Left ventricle myocardium superior (tissue), 1 donor: Measurements from ENCODE around the gene DGKD. TPM values are rescaled to one million over a fixed set of nuclear protein-coding genes. Genes with fewer than 3 reads are reported as not detected.
"Not testable (repeated sequence)": the region's sequence is repeated elsewhere in the genome, so short reads cannot be mapped to it uniquely, and the experiment has no call there.

Source experiments
- ATAC-seq: fragments of 200-7000 bp; cut with Tn5 transposase; one replicate; pipeline ENCODE4 v1.9.1; 2020; ENCODE audit warnings: mild to moderate bottlenecking, moderate library complexity
- DNase-seq: peaks from one replicate; pipeline ENCODE4 v3.0.0-alpha.2; 2020
- intact Hi-C: fragments of 100-400 bp; cut with micrococcal nuclease; formaldehyde crosslinking; loops from one replicate; pipeline ENCODE4 v1.11.0; 2022
- total RNA-seq: library from RNA; stranded (reverse); fragmentation: NEBNext Ultra II Directional; extraction: Animal tissue kit (Norgen Biotek cat#: 25700); gene quantifications from one replicate; pipeline ENCODE4 v1.2.1, GENCODE V29; 2021
- donor health status: DM: no; HTN: yes; CAD: no; lungs with severe emphysema.

The DGKD gene
- total RNA-seq, 1 donor from 2014 or later, result 27.1 TPM

- ATAC-seq (no peak), DNase-seq (no peak)
- intact Hi-C loops, result loop anchor here (10.0 kb wide), 1 partner anchor 86 kb away; no protein-coding TSS in a partner anchor
Measured at GRCh38 chr2:233358335-233358734, 4.0 kb downstream of the DGKD start.

GRCh38 chr2:233358947-233359346 lies 4.7 kb downstream of the DGKD start:
- intact Hi-C loops, result loop anchor here (10.0 kb wide), 1 partner anchor 86 kb away; no protein-coding TSS in a partner anchor
- DNase-seq (no peak), ATAC-seq (no peak)

GRCh38 chr2:233359823-233360222 lies 5.5 kb downstream of the DGKD start:
- no peak for DNase-seq
- intact Hi-C loops, result loop anchor here (10.0 kb wide), 1 partner anchor 85 kb away; no protein-coding TSS in a partner anchor
- no peak for ATAC-seq

GRCh38 chr2:233360771-233361176 lies 6.5 kb downstream of the DGKD start:
- DNase-seq, result no peak
- peak; percentile 44 for ATAC-seq
- intact Hi-C loops, result no loop called here

GRCh38 chr2:233361297-233361696 lies 7.0 kb downstream of the DGKD start:
- no peak for DNase-seq
- peak; percentile 47 for ATAC-seq
- intact Hi-C loops, result no loop called here

- ATAC-seq (no peak), DNase-seq (no peak)
- intact Hi-C loops, result no loop called here
Measured at GRCh38 chr2:233362742-233363141, 8.4 kb downstream of the DGKD start.

- no peak for DNase-seq
- ATAC-seq, result no peak
- intact Hi-C loops, result no loop called here
Measured at GRCh38 chr2:233363744-233364235, 9.5 kb downstream of the DGKD start.

GRCh38 chr2:233365861-233366520 lies 11.7 kb downstream of the DGKD start:
- DNase-seq (no peak), ATAC-seq (no peak)
- intact Hi-C loops, result no loop called here

- intact Hi-C loops, result no loop called here
- ATAC-seq (no peak), DNase-seq (no peak)
Measured at GRCh38 chr2:233367586-233367985, 13.3 kb downstream of the DGKD start.

GRCh38 chr2:233368756-233369155 lies 14.5 kb downstream of the DGKD start:
- no peak for DNase-seq
- intact Hi-C loops, result no loop called here
- ATAC-seq, result no peak

- DNase-seq (no peak), ATAC-seq (no peak)
- intact Hi-C loops, result no loop called here
Measured at GRCh38 chr2:233369462-233369861, 15.2 kb downstream of the DGKD start.

GRCh38 chr2:233369897-233370685 lies 15.8 kb downstream of the DGKD start:
- intact Hi-C loops, result no loop called here
- ATAC-seq (no peak), DNase-seq (no peak)

- no peak for DNase-seq
- intact Hi-C loops, result no loop called here
- peak; percentile 77 for ATAC-seq
Measured at GRCh38 chr2:233371641-233372040, 17.3 kb downstream of the DGKD start.

- DNase-seq (no peak), ATAC-seq (peak; percentile 49)
- intact Hi-C loops, result no loop called here
Measured at GRCh38 chr2:233372855-233373254, 18.6 kb downstream of the DGKD start.

GRCh38 chr2:233373316-233373715 lies 19.0 kb downstream of the DGKD start:
- intact Hi-C loops, result no loop called here
- DNase-seq, result no peak
- ATAC-seq, result no peak

GRCh38 chr2:233374776-233375175 lies 20.5 kb downstream of the DGKD start:
- DNase-seq, ATAC-seq, intact Hi-C loops: not testable (repeated sequence)

GRCh38 chr2:233375490-233376314 lies 21.4 kb downstream of the DGKD start:
- ATAC-seq, result no peak
- intact Hi-C loops, result no loop called here
- DNase-seq, result no peak

GRCh38 chr2:233379034-233379433 lies 24.7 kb downstream of the DGKD start:
- DNase-seq (no peak), ATAC-seq (no peak)
- intact Hi-C loops, result no loop called here

- intact Hi-C loops, result no loop called here
- DNase-seq (no peak), ATAC-seq (no peak)
Measured at GRCh38 chr2:233379441-233379840, 25.1 kb downstream of the DGKD start.
